Stimulated activated CD4-positive, alpha-beta T cell treated with anti-CD3 and anti-CD28 coated beads, Interleukin-1b, Interleukin-23, amount 100 ng/mL, for 1 hour (primary cell): Measurements from ENCODE around the gene ROCK2.
"Not testable (repeated sequence)": the region's sequence is repeated elsewhere in the genome, so short reads cannot be mapped to it uniquely, and the experiment has no call there.

Experiments used
- DNase-seq, 2 donors: peaks; one replicate each; pipeline ENCODE4 v3.0.0-alpha.2; 2020; ENCODE audit warnings: low read depth in 2 of 2

The ROCK2 gene

DNA sequence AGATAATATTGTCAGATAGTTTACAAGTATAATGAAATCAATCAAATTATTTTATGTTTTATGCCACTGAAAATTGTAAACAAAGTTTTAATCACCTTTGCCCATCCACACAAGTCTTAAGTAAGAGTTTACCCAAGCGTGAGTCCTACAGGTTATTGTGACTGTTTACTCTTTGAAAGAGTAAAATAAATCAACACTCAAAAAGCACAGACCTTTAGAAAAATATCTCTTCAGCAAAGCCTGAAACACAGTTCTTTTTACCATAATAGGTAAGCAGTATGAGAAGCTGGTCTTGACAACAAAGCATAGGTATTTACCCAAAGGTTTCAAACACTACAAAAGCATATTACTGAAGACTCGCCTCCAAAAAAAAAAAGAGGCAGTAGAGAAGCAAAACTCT is 3.7 kb downstream of the ROCK2 start:
- no peak for DNase-seq

DNA sequence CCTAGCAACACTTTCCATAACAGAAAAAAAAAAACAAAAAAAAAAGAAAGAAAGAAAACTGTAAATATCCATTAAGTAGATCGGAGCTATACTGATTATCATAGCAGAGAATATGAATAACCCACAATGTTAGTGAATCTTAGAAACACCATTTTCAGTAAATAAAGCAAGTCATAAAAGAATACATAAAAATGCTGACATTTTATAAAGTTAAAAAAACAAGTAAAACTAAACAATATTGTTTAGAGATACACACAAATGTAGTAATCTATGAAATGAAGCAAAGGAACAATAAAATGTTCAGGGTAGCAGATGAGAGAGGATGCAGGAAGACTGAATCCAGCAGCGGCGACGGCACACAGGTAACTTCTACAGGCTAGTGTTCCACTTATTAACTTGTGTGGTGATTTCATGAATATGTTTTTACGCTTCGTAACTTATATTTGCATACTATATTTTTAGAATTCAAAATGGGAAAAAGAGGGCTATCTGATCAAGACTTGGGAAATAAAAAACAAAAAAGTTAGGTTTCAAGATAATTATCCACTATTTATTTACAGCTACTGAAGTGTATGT is 4.8 kb downstream of the ROCK2 start:
- no peak for DNase-seq

DNA sequence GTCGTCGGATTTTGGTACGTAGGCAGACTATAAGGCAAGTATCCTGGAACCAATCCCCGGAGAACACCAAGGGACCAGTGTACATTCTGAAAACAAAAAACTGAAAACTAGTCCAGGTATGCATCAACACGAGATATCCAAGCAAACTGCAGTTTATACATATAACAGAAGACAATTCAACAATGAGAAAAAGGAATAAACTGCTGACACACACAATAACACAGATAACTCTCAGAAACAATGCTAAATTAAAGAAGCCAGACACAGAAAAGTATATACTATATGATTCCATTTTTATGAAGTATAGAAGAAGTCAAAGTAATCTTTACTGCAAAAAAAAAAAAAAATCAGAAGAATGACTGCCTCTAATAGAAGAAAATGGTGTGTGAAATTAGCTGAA is 5.9 kb downstream of the ROCK2 start:
- DNase-seq, result no peak

DNA sequence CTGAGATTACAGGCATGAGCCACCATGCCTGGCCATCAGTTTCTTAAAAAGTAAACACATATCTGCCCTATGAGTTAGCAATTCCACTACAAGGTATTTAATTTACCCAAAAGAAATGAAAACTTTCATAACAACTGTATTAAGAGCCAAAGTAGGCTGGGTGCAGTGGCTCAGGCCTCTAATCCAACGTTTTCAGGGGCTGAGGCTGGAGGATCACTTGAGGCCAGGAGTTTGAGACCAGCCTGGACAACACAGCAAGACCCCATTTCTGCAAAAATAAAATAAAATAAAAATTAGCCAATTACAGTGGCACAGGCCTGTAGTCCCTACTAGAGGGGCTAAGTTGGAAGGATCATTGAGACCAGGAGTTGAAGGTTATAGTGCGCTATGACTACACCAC is 6.5 kb downstream of the ROCK2 start:
- DNase-seq, result no peak

- DNase-seq, result no peak
Observed at GRCh38 chr2:11336189-11336588, 8.2 kb downstream of the ROCK2 start.

DNA sequence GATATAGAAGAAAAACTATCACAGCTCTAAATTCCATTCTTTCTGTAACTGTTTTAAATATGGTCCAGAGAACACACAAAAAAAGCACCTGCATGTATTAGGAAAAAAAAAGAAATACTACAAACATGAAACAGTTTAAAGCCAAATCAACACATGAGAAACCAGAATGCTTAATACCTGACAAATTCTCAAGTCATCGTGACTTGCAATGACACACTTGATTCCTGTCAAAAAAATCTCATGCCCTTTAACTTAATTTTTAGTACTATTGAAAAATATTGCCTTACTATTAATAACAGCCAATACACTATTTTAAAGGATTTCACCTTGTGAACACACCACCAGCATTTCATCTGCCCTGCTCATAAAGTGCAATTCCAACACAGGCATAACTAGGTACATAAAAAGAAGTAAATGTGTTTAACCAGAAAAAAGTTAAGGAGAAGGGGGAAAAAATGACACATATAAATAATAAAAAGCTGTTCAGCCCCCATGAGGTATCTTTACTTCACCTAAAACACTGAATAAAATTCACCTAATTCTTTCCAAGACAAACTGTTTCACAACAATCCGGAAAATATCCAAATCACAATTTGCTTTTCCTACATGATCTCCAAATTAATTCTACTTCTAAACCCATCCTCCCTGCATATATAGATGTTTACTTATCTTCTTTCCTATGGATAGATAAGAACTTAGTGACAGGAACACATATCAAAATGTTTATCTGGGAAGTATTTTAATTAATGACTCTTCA is 10.8 kb downstream of the ROCK2 start:
- no peak for DNase-seq

- no peak for DNase-seq
Observed at GRCh38 chr2:11332596-11332995, 11.8 kb downstream of the ROCK2 start.

- DNase-seq, result no peak
Observed at GRCh38 chr2:11330457-11331142, 13.8 kb downstream of the ROCK2 start.

GRCh38 chr2:11329776-11330175 is 14.7 kb downstream of the ROCK2 start:
- DNase-seq, result no peak

GRCh38 chr2:11328522-11328921 is 15.9 kb downstream of the ROCK2 start:
- not testable (repeated sequence) for DNase-seq

DNA sequence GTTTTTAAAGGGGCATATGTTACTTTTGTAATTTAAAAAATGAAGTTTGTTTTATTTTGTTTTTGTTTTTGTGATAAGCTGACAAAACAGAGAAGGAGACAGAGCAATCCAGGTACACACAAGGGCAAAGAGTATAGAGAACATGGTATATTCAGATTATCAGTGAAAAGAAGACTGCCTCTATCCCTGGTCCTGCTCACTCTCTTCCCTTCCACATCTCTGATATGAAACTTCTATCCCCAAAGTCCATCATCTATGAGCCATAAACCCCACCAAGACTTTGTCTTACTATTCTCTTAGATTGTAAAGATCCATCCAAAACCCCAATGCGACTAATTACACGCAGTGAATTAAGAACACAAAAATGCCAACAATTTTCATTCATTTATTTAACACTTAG is 16.6 kb downstream of the ROCK2 start:
- DNase-seq, result no peak

- no peak for DNase-seq
Observed at GRCh38 chr2:11326677-11327211, 17.7 kb downstream of the ROCK2 start.

- no peak for DNase-seq
Observed at GRCh38 chr2:11325961-11326676, 18.3 kb downstream of the ROCK2 start.

DNA sequence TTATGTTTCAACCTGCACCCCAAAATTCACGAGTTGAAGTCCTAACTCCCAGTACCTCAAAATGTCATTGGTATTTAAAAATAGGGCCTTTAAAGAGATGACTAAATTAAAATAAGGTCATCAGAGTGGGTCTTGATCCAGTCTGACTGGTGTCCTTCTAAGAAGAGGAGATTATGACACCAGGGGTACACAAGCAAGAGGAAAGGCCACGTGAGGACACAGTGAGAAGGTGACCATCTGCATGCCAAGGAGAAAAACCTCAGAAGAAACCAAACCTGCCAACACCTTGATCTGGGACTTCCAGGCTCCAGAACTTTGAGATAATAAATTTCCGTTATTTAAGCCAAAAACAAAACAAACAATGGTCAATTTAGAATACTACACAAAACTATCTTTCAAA is 22.6 kb downstream of the ROCK2 start:
- DNase-seq, result no peak

DNA sequence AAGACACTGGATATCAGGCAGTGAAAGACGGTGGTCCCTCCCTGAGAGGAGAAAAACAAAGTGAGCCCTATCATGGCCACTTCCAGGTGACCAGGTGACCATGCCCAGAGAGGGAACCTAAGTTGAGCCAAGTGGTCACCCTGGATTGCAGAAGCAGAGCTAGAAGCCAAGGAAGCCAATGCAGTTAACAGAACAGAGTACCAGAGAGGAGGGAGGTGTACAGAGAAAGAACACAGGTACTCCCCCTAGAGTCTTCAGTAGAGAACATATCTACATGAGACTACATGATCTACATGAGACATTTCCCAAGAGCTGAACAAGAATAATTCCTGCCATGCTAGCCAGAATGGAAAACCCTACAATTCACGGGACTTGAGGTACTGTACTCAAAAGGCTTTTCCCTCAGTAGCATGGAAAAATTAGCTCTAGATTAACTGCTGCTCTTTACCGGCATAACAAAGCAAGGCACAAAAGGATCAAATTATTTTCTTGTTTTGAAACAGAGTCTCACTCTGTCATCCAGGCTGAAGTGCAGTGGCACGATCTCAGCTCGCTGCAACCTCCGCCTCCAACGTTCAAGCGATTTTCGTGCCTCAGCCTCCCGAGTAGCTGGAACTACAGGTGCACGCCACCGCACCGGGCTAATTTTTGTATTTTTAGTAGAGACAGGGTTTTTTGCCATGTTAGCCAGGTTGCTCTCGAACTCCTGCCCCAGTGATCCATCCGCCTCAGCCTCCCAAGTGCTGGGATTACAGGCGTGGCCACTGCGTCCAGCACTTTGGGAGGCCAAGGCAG is 23.5 kb downstream of the ROCK2 start:
- DNase-seq, result no peak

DNA sequence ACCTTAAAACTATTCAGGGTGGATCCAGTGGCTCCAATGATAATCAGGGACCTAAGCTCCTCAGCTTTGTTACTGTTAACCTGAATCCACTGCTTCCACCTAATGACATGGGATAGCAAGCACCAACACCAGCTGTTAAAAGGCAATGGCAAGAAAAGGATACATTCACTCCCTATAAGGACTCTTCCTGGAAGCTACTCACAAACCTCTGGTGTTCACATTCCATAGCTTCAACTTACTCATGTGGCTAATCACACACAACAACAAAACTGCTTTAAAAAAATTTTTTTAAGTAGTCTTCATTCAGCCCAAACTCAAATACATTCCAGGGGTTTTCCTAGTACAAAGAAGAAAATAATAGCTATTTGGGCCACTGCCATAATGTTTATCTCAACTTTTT is 24.5 kb downstream of the ROCK2 start:
- DNase-seq, result no peak

GRCh38 chr2:11315074-11315705 is 29.2 kb downstream of the ROCK2 start:
- no peak for DNase-seq

DNA sequence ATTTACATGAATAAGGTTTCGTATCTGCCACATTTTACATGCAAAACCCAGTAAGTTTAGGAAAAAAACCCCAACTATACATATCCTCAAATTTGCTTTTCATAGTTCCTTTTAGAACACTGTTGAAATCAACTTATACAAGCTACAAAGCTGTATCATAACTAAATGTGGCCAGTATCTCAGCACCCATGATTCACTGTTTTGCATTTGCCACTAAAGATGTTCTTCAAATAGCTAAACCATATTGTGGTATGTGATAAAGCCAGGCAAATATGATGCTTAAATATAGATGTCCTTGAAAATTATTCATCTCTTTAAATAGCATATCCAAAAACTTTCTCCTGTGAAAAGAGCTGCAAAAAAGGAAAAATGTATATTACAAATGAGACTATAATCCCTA is 29.9 kb downstream of the ROCK2 start:
- DNase-seq, result no peak

GRCh38 chr2:11312770-11313471 is 31.5 kb downstream of the ROCK2 start:
- DNase-seq, result no peak

DNA sequence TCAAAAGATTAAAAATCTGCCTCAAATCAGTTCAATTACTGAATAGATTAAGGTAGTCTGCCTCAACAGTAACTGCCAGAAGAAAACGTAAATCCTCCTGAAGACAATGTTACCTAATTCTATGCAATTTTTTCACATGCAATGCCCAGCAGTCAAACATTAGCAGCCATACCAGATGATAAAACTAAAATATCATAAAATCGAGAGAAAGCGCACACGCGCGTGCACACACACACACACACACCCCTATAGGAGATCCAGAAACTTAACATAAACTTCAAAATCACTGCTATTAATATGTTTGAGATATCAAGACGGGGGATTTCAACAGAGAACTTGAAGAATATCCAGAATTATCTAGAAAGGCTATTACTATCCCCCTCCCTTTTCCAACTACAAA is 32.9 kb downstream of the ROCK2 start:
- no peak for DNase-seq
